KBM-7 (cell line): ENCODE measurements around the gene NADK2.
"Not testable (repeated sequence)": the region's sequence is repeated elsewhere in the genome, so short reads cannot be mapped to it uniquely, and the experiment has no call there.

Source experiments
- DNase-seq: peaks from one replicate; pipeline ENCODE4 v3.0.0-alpha.2; 2015
- in situ Hi-C: fragments of 300-500 bp; cut with MboI; formaldehyde crosslinking; loops from 2 replicates; pipeline ENCODE4 v1.14.3; 2020; ENCODE audit warnings: low sequenced_read_pairs, low pct_unique_long_range_greater_than_20kb, mixed read lengths

The NADK2 gene

DNA sequence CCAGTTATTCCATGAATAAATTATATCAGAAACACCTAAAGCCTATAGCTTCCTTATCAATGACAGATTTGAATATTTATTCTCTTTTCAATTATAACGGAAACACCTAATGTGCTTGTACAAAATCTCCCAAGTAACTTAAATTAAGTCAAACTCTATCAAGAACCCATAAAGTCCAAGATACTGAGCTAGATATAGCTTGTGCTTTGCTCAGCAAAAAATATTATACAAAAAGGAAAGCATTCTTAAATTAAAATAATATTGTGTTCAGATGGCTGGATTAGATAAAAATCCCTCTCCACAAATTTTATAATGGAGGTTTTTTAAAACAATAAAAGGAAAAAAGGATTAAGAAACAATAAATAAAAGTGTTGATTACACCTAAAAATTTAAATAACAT, 23.7 kb downstream of the NADK2 start:
- DNase-seq = no peak
- in situ Hi-C loops = no loop called here

DNA sequence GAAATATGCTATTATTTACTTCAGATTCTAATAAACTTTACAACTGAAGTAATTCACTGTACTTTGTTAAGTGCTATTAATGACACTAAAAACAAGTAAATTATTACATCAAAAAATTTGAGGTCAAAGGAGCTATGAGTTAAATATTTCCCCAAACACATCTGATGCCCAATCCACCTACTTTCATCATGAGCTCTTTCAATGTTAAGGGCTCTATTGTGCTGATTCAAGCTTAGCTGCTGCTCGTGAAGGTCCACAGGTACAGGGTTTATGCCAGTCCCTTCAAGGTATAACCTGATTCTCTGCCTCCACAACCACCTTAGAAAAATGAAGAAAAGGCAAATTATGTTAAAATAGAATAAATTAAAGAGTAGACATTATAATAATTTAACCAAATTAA, 24.2 kb downstream of the NADK2 start:
- in situ Hi-C loops = no loop called here
- no peak for DNase-seq

DNA sequence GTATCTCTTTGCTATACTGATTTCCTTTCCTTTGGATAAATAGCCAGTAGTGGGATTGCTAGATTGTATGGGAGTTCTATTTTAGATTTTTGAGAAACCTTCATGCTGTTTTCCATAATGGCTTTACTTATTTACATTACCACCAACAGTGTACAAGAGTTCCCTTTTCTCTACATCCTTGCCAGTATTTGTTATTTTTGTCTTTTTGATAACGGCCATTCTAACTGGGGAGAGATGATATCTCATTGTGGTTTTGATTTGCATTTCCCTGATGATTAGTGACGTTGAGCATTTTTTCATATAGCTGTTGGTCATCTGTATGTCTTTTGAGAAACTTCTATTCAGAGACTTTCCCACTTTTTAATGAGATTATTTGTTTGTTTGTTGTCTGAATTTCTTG, 25.8 kb downstream of the NADK2 start:
- DNase-seq = no peak
- in situ Hi-C loops = no loop called here

DNA sequence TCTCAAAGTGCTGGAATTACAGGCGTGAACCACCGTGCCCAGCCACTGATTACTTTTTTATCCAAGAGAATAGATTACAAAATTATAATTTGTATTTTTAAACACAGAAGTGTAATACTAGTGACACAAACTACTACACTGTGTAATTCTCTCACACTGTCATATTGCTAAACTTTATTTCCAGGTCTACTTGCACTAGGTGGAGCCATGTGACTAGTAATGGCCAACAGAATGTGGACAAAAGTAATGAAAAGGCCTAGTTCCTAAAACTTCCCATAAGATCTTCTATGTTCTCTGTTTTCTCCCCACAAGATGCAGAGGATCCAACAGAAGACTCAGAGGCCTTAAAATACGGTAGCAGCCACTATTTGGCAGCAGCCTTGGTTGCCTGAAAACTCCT, 27.3 kb downstream of the NADK2 start:
- DNase-seq = no peak
- in situ Hi-C loops = no loop called here

DNA sequence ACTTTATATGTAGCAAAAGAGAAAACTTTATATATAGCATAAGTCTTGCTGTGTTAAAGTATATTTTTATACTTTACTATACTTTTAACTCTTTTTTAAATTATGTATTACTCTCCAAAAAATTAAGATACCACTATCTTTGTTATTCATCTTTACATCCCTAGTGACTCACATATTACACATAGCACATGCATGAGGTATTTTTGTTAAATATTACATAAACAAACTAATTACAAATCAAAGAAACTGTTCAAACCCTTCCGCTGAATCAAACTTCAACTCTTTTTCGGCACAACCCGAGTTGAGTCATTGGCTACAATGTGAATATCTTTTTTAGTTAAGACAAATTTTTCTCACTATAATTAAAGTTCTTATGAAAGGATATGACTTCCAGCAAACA, 32.1 kb downstream of the NADK2 start:
- in situ Hi-C loops = no loop called here
- DNase-seq = no peak

DNA sequence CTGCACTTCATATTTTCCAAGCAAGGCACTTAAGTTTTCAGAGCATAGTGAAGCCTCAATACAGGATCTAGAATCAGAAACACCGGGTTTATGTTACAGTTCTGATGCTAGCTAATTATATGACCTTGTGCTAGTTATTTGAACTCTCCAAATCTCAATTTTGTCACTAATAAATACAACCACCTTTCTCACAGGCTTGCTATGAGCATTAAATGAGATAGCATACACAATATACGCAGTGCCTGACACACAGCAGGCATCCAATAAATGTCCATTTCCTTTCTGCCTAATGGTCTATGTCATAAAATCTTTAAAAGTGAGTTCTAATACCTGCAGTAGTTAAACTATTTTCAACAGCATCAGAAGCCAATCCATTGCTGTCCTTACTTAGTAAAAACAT, 32.9 kb downstream of the NADK2 start:
- no peak for DNase-seq
- in situ Hi-C loops = no loop called here

DNA sequence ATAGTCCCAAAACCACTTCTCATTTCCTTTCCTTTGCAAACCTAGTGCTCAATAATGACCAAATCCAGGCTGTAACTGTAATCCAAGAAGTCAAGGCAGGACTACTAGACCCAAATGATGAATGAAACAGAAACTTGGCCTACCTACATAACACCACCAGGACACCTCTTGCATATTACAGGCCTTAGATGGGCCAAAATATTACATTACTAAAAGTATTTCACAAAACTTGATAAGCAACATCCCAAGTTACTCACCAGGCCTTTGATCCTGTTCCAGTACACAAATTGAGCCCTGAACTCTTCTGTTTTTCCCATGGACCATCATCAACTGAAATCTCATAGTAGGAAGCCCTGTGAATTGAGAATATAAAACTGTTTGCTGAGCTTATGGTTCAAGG, 34.8 kb downstream of the NADK2 start:
- DNase-seq = no peak
- in situ Hi-C loops = no loop called here

DNA sequence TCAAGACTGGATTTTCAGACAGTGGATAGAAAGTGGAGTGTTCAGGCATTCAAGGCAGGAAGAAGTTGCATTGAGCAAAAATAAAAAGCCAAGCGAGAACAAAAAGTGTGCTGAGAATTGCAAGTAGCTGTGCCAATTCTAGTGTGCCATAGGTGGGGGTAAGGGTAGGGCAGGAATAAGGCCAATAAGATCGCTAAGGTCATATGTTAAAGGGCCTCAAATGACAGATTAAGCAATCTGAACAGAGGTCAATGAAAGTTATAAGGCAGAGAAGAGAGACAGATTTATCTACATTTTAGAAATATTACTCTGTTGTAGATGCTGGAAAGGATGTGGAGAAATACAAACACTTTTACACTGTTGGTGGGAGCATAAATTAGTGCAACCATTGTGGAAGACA, 36.4 kb downstream of the NADK2 start:
- in situ Hi-C loops = no loop called here
- no peak for DNase-seq

DNA sequence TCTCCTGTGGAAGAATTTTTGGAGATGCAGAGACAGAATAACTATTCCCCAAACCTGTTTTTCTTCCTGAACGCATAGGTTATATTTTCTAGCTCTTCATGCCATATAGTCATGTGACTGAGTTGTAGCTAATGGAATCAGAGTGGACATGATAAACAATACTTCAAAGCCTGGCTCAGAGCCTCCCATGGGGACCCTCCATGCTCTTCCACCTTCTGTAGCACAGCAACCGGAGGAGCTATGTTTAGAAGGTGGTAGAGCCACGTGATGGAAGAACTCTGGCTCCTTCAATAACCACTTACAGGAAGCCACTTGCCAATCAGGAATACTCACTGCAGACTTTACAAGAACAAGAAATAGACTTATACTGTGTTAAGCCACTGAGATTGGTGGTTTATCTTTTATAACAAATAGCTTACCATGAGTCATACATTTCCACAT, 39.2 kb downstream of the NADK2 start:
- DNase-seq = no peak
- in situ Hi-C loops = no loop called here

DNA sequence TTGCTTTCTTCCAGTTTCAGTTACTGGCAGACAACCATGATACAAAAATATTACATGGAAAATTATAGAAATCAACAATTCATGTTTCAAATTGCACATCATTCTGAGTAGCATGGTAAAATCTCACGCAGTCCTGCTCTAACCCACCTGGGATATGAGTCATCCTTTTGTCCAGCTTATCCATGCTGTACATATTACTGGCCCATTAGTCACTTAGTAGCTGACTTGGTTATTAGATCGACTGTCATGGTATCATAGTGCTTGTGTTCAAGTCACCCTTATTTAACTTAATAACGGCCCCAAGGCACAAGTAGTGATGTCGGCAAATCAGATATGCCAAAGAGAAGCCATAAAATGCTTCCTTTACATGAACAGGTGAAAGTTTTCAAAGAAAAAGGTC, 41.2 kb downstream of the NADK2 start:
- in situ Hi-C loops = no loop called here

DNA sequence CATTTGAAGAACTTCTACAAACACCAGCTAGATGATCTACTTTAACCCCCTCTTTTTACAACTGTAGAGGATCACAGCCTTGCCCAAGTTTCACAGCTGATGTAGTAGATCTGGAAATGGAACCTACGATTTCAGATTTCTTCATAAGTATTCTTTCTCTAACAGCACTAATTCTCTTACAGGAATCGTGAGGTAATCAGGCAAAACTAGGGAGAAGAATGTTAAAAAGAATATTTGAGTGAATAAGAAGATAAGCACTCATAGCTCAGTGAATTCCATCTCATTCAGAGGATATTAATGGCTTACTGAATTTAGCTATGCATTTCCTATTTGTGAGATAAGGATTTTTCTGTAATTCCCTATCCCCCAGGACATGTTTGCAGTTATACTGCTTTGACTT, 42.1 kb downstream of the NADK2 start:
- DNase-seq = no peak
- in situ Hi-C loops = no loop called here

More for the DNA sequence above, 41.2 kb downstream of the NADK2 start:
- no peak for DNase-seq

DNA sequence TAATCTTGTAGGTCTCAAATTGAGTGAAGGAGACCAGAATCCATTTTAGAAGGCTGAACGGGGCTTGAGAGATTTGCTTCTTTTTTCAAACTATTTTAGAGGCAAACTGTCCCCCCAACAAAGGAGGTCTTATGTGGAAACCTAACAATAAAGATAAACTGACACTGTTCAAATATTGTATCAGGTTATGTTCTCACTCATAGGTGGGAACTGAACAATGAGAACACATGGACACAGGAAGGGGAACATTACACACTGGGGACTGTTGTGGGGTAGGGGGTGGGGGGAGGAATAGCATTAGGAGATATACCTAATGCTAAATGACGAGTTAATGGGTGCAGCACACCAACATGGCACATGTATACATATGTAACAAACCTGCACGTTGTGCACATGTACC, 42.9 kb downstream of the NADK2 start:
- in situ Hi-C loops = not testable (repeated sequence)

DNA sequence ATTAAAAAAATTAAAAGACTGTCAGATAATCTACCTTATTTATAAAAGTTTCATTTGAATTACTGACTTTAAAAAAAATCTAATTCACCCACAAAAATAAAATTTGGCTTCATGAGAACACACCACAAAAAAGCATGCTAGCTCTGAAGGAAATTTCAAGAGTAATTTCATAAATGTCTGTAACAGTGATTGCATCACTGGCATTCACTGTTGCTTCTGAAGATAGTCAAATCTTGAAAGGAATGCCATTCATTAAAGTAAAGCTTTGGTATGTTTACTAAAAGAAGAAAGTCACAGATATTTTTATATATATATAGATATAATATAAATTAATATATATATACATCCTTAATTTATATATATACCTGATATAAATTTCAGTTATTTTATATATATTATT, 43.4 kb downstream of the NADK2 start:
- DNase-seq = no peak
- in situ Hi-C loops = no loop called here

More for the DNA sequence above, 42.9 kb downstream of the NADK2 start:
- DNase-seq = not testable (repeated sequence)

DNA sequence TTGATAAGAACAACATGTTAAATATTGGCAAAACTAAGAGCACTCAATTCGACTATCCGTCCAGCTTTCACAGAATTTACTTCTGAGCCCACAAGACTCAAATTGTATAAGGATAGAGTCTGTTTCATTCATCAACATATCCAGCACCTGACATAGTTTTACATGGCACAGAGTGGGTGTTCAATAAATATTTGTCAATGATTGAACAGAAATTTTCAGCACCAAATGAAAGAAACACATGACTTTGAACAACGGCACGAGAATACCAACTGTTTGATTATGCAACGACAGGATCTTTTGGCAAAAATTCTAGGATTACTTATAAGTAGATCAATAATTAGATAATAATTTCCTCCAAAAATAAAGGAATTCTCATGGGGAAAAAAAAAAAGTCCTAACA, 48.0 kb downstream of the NADK2 start:
- DNase-seq = no peak
- in situ Hi-C loops = no loop called here

DNA sequence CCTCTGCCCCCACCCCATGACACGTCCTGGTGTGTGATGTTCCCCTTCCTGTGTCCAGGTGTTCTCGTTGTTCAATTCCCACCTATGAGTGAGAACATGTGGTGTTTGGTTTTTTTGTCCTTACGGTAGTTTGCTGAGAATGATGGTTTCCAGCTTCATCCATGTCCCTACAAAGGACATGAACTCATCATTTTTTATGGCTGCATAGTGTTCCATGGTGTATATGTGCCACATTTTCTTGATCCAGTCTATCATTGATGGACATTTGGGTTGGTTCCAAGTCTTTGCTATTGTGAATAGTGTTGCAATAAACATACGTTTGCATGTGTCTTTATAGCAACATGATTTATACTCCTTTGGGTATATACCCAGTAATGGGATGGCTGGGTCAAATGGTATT, 57.3 kb downstream of the NADK2 start:
- in situ Hi-C loops, DNase-seq: not testable (repeated sequence)

DNA sequence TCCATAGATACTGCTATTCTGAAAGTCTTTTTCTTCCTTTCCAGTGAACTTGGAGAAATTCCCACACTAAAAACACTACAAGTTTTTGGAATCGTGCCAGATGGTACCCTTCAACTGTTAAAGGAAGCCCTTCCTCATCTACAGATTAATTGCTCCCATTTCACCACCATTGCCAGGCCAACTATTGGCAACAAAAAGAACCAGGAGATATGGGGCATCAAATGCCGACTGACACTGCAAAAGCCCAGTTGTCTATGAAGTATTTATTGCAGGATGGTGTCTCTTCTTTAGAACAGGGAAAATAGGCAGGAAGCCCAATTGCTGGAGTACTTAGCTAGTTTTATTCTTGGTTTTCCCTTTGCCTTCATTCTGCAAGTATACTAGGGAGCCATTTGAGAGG, 60.0 kb downstream of the NADK2 start:
- no peak for DNase-seq

DNA sequence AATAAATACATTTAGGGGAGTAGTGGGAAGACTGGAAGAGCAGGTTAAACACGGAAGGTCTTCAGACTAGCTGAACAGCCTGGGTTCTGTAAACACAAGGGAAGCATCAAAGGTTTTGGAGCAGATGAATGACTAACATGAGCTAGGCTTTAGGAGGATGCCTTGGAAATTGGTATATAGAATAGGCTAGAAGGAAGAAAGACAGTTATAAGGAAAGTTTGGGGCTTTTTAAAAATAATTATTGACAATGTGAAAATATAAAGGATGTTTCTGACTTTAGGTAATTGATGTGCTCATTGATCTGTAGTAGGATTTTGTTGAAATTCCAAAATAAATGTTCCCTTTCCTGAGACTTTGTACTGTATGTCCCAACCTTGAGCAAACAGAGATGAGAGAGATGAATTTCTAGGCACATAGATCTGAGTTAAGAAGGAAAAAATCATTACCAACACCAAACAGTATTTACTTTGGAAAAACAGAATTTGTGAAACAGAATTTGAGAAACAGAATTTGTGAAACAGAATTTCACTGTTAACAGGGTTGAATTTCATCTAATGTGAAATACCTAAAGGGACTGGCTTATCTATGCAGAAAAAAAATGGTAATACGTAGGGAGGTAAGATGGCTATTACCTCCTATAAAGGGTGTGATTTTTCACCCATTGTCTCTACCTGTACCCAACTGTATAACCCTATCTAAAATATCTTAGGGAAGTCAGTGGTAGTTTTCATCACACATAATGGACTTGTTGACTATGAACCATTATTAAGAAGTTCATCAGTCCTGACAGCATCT, 61.0 kb downstream of the NADK2 start:
- in situ Hi-C loops = no loop called here
- DNase-seq = no peak

More for the DNA sequence above, 60.0 kb downstream of the NADK2 start:
- in situ Hi-C loops = no loop called here

DNA sequence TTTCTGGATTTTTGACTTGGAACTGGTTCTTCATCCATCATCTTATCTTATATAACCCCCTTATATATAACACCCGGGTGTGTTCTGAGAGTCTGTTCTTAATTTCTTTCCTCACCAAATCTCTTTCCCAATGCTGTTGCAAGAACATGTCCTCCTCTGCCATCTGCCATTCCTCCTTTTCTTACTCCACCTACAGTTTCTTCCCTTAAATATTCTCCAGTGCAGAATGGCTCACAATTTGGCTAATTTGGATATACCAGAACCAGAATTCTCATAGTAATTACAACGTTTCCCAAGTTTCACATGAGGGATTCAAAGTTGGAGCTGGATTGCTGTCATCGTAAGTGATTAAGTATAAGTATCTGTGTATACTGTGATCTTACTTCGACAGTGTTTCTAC, 61.8 kb downstream of the NADK2 start:
- DNase-seq = no peak

DNA sequence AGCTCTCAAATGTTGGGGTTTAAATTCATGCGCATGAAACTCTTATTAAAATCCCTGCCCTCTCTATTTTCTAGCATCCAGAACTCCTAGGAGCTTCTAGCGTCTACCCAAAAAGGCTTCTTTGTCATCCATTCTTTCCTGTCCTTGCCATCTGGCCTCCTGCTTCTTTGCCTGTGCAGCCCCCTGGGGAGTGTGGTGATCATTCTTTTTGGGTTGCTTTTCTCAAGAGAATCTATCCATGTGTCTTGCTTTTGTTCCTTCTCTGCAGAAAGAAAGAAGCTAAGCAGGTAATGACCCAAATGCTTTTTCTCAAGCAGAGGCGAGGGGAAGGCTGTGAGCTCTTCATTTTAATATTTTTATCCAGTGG, 63.2 kb downstream of the NADK2 start:
- DNase-seq = no peak
- in situ Hi-C loops = no loop called here

More for the DNA sequence above, 61.8 kb downstream of the NADK2 start:
- in situ Hi-C loops = no loop called here

DNA sequence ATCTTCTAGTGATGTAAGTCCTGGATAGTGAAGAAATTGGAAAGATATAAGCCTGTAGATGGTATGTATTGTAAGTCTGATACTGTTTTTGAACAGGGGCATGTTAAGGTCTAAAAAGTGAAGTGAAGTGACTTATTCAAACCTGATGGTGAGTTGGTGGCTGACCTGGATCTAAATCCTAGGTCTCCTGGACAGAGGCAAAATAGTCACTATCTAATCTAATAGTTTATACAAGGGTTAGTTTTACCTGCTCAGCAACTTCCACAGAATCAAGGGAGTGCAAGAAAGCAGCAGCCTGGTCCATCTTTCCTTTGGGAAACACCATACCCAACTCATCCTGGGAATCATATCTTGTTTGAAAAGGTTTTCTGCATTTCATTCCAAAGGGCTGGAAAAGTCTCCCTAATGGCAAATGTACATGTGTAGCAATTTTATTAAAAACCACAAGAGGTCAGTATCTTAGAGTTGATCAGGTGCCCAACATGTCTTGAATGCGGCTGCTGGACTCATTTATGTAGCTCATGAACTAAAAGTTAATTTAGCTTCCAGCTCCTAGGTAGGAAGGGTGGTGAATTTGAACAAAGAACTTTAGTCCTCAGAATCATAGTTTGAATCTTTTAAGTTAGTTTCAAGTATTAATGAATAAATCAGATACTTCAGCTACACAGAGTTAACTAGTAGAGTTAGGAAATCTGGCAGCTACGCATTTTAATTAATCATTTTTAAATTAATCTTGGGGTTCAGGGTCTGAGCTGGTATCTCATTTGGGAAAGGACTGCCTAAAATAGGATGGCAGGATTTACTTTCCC, 63.8 kb downstream of the NADK2 start:
- in situ Hi-C loops = no loop called here
- peak; percentile 16 for DNase-seq

DNA sequence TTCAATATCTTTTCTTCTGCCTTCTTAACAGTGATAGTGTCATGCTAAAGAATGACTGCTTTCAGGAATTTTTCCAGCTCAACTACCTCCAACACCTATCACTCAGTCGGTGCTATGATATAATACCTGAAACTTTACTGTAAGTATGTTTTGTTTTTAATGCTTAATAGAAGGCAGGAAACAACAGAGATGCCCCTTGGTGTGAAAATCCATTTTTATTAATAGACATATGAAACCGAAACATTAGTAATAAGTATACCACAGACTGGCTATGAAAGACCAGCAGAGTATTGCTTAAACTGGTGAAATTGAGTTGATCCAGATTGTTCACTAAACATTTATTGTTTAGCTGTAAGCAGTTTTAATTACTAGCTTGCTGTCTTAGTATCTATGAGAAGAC, 64.6 kb downstream of the NADK2 start:
- in situ Hi-C loops = no loop called here
- no peak for DNase-seq
